CD8-positive, alpha-beta memory T cell (primary cell): ENCODE results near the gene CLIC6. TPM values are rescaled to one million over a fixed set of nuclear protein-coding genes. Genes with fewer than 3 reads are reported as not detected.

Source experiments
- CTCF ChIA-PET: fragments of 350-600 bp; sonication (Branson Sonifier 250); formaldehyde crosslinking; loops from one replicate; lab custom pipeline; 2021; ENCODE audit warnings: antibody characterized with exemption; lab: Charles Lee
- POLR2A ChIA-PET: fragments of 350-600 bp; sonication (Branson Sonifier 250); formaldehyde crosslinking; loops from one replicate; lab custom pipeline; 2021; ENCODE audit warnings: antibody characterized with exemption; lab: Charles Lee
- DNase-seq, 5 donors: peaks; one replicate each; pipeline versions ENCODE4 v3.0.0 to v3.0.0-alpha.2; 2020 to 2022; ENCODE audit warnings: mixed read lengths in 1 of 5
- H3K27ac ChIP-seq: one replicate; pipeline ENCODE4 v1.7.0; 2013; ENCODE audit warnings: low read depth, mild to moderate bottlenecking, low read length, moderate library complexity
- H3K27me3 ChIP-seq: 2 replicates; pipeline ENCODE4 v1.7.0; 2013; ENCODE audit warnings: low read length, mild to moderate bottlenecking; ENCODE audit not compliant: insufficient read depth, poor library complexity, severe bottlenecking
- H3K36me3 ChIP-seq: 2 replicates; pipeline ENCODE4 v1.7.0; 2013; ENCODE audit warnings: mild to moderate bottlenecking, low read length, moderate library complexity; ENCODE audit not compliant: insufficient read depth
- H3K4me1 ChIP-seq: 2 replicates; pipeline ENCODE4 v1.7.0; 2013; ENCODE audit warnings: mild to moderate bottlenecking, low read length, moderate library complexity; ENCODE audit not compliant: insufficient read depth
- H3K4me3 ChIP-seq: 2 replicates; pipeline ENCODE4 v1.7.0; 2013; ENCODE audit warnings: mild to moderate bottlenecking, low read length
- H3K9me3 ChIP-seq: 2 replicates; pipeline ENCODE4 v1.7.0; 2013; ENCODE audit warnings: mild to moderate bottlenecking, low read length
- H3K27ac Mint-ChIP-seq, 8 donors: one replicate each; pipeline ENCODE4 v1.8.0; 2020 to 2021; ENCODE audit warnings: mixed read lengths in 8 of 8, mild to moderate bottlenecking in 6 of 8, inconsistent platforms in 3 of 8, moderate library complexity in 3 of 8
- H3K27me3 Mint-ChIP-seq, 2 donors: one replicate each; pipeline ENCODE4 v1.8.0; 2020 to 2021; ENCODE audit warnings: mixed read lengths in 2 of 2, mild to moderate bottlenecking in 1 of 2, moderate library complexity in 1 of 2
- H3K36me3 Mint-ChIP-seq, 3 donors: one replicate each; pipeline ENCODE4 v1.8.0; 2020 to 2021; ENCODE audit warnings: mixed read lengths in 3 of 3, inconsistent platforms in 1 of 3, mild to moderate bottlenecking in 1 of 3
- H3K4me1 Mint-ChIP-seq, 3 donors: one replicate each; pipeline ENCODE4 v1.8.0; 2020 to 2021; ENCODE audit warnings: mixed read lengths in 3 of 3, inconsistent platforms in 1 of 3, mild to moderate bottlenecking in 1 of 3
- H3K4me3 Mint-ChIP-seq, 7 donors: one replicate each; pipeline ENCODE4 v1.8.0; 2020 to 2021; ENCODE audit warnings: mixed read lengths in 7 of 7, mild to moderate bottlenecking in 6 of 7, moderate library complexity in 4 of 7, inconsistent platforms in 2 of 7
- H3K9me3 Mint-ChIP-seq, 5 donors: one replicate each; pipeline ENCODE4 v1.8.0; 2020 to 2022; ENCODE audit warnings: mixed read lengths in 5 of 5, mild to moderate bottlenecking in 3 of 5, moderate library complexity in 2 of 5, inconsistent platforms in 1 of 5
- polyA plus RNA-seq: library from polyadenylated mRNA; unstranded; fragments of 300-500 nt; fragmentation: Illumina TruSeq; gene quantifications from one replicate; pipeline ENCODE4 v1.2.3, GENCODE V29; 2021
- total RNA-seq, 2 experiments: library from RNA; stranded (reverse); gene quantifications; one replicate each; pipeline ENCODE4 v1.2.3, GENCODE V29; 2021

Gene CLIC6
- total and polyA plus RNA-seq, 3 experiments from 2014 or later: 0.08 to 0.44 (median 0.37) TPM

DNA sequence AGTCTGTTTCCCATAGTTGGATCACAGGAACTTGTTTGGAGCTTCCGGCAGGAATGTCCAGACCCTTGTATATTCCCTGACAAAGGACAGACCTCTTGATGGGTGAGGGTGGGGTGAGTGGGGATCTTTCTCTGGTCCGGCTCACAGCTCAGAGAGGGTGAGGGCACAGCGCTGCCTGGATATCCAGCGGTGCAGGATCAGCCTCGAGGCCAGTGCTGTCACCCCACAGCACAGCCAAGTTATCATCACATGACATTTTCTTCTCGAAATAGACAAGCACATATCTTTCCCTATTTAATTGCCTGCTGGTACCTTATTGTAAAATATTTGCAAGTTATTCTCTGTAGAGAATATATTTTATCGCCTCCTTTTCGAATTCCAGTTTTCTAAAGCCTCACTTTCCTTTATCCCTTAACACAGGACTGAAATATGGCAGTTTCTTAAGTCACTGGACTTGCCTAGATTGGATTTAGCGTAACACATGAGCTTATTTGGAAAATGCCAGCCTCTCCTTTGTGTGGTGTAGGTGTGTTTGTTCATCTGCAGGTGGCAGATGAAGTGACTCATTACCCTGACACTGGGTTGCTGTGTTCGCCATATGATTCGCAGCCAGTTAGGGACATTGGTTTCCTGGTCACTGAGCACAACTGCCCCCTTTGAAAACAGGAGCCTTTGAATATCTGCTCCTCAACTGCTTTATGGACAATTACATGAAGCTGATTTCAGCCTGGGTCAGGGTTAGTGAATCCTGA lies 21.4 kb downstream of the CLIC6 start:
- Histone ChIP-seq H3K36me3 (no peaks in the 10 kb centered on the region), H3K4me1 (no peaks in the 10 kb centered on the region), H3K27ac (no peak overlapping the region), H3K4me3 (no peak overlapping the region), H3K27me3 (no peaks in the 10 kb centered on the region), H3K9me3 (no peaks in the 10 kb centered on the region)
- CTCF ChIA-PET: interaction anchor here (1.0 kb wide), 1 partner anchor 1150 kb away, joined by 4 read pairs; no protein-coding TSS in a partner anchor
- Mint-ChIP-seq H3K27me3 (peaks cover 10 to 45% of the 10 kb centered on the region in 2 donors), H3K27ac (peak overlapping the region in 1 of 8 donors; percentile 2), H3K4me3 (no peak overlapping the region), H3K9me3 (peaks cover 0 to 2% (median 0%) of the 10 kb centered on the region in 5 donors), H3K4me1 (peaks cover 4 to 6% (median 5%) of the 10 kb centered on the region in 3 donors), H3K36me3 (peaks cover 0 to 2% (median 1%) of the 10 kb centered on the region in 3 donors)
- POLR2A ChIA-PET: no interaction called here
- no peak for DNase-seq

DNA sequence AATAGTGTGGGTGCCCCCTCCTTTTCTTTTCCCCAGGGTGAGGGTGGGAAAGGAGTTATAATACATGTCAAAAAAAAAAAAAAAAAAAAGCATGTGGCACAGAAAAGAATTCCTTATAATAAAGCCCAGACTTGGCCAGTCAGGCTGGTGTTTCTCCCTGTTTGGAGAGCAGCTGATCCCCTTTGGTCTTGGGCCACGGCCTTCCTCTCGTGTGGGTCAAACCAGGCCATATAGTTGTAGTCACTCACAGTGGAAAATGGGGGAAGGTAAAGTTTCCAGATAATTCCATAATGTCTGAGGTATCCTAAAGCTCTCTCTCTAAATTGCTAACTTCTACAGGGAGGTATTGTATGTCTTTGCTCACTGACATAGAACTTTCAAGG lies 22.0 kb downstream of the CLIC6 start:
- H3K4me3 Mint-ChIP-seq: no peak overlapping the region
- H3K27ac Mint-ChIP-seq: no peak overlapping the region
- H3K27me3 Mint-ChIP-seq: peaks cover 10 to 45% of the 10 kb centered on the region in 2 donors
- POLR2A ChIA-PET: no interaction called here
- DNase-seq: no peak
- Histone ChIP-seq H3K36me3 (no peaks in the 10 kb centered on the region), H3K4me3 (no peak overlapping the region), H3K9me3 (no peaks in the 10 kb centered on the region), H3K4me1 (no peaks in the 10 kb centered on the region), H3K27me3 (no peaks in the 10 kb centered on the region), H3K27ac (no peak overlapping the region)
- H3K4me1 Mint-ChIP-seq: peaks cover 4 to 6% (median 5%) of the 10 kb centered on the region in 3 donors
- peaks cover 0 to 2% (median 0%) of the 10 kb centered on the region in 5 donors for H3K9me3 Mint-ChIP-seq
- CTCF ChIA-PET: no interaction called here
- H3K36me3 Mint-ChIP-seq: peaks cover 0 to 4% (median 1%) of the 10 kb centered on the region in 3 donors

DNA sequence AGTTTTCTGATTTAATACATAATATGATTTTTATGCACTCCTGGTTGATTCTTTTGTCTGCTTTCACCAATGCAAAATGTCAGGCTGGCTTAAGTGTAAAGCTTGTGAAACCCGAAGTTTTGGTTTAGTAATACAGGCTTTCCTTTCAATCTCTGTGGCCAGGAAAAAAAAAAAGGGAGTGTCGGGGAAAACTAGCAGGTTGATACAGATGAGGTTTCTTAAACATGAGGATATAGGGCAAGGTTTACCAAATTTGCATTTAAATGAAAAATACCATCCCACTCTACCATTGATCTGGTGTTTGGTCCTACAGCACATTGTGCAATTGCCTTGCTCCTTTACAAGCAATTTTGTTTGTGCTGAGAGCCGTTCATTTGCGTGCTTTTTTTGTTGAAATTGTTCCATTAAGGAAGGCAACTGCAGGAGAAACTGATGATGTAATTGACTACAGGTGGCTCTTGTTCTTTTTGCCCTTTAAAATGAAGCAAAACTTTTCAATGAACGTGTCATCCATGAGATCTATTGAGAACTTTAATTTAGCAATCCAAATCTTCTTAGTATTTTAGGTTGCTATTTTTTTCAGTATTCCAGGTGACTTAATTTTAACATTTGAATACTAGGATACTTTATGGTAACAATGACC lies 22.7 kb downstream of the CLIC6 start:
- POLR2A ChIA-PET: no interaction called here
- Mint-ChIP-seq H3K36me3 (peaks cover 0 to 4% (median 1%) of the 10 kb centered on the region in 3 donors), H3K4me3 (no peak overlapping the region), H3K27ac (no peak overlapping the region), H3K4me1 (peaks cover 4 to 6% (median 5%) of the 10 kb centered on the region in 3 donors), H3K9me3 (peaks cover 0 to 2% (median 0%) of the 10 kb centered on the region in 5 donors), H3K27me3 (peaks cover 10 to 42% of the 10 kb centered on the region in 2 donors)
- no peaks in the 10 kb centered on the region for H3K27me3 ChIP-seq
- no peak overlapping the region for H3K4me3 ChIP-seq
- no peaks in the 10 kb centered on the region for H3K4me1 ChIP-seq
- DNase-seq: no peak
- H3K9me3 ChIP-seq: no peaks in the 10 kb centered on the region
- CTCF ChIA-PET: interaction anchor here (3.8 kb wide), 1 partner anchor 1337 kb away, joined by 22 read pairs; no protein-coding TSS in a partner anchor
- H3K27ac ChIP-seq: no peak overlapping the region
- no peaks in the 10 kb centered on the region for H3K36me3 ChIP-seq

DNA sequence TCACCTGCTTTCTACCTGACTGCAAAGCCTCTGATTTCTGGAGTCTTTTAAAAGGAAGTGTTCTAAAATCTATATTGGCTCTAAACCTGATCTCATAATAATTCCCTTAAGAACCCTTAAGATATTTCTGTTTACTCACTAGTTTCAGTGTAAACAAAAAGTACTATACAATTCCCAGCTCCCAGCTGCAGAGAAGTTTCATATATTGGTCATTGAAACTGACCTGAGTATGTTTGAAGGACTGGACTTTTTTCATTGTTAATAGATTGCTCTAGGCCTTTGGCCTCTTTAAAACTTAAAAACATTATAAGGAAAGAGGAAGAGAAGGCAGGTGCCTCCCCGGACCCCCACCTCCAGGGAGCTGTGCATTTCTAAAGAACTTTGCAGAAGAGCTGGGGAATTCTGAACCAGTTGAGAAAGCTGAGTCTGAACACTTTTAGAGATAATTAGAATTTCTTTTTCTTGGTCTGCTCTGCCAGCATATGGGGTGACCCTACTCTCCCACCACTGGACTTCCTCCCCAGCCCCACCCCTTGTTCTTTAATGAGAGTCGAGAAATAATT lies 23.7 kb downstream of the CLIC6 start:
- Histone ChIP-seq H3K27me3 (no peaks in the 10 kb centered on the region), H3K36me3 (no peaks in the 10 kb centered on the region), H3K4me1 (no peaks in the 10 kb centered on the region), H3K4me3 (no peak overlapping the region), H3K27ac (no peak overlapping the region), H3K9me3 (no peaks in the 10 kb centered on the region)
- Mint-ChIP-seq H3K9me3 (peaks cover 0 to 2% (median 0%) of the 10 kb centered on the region in 5 donors), H3K27ac (no peak overlapping the region), H3K36me3 (peaks cover 0 to 4% (median 1%) of the 10 kb centered on the region in 3 donors), H3K4me3 (no peak overlapping the region), H3K27me3 (peaks cover 8 to 39% of the 10 kb centered on the region in 2 donors), H3K4me1 (peaks cover 4 to 6% (median 5%) of the 10 kb centered on the region in 3 donors)
- DNase-seq: no peak
- CTCF ChIA-PET: interaction anchor here (0.6 to 3.8 kb wide), 5 partner anchors 9 to 1336 kb away, joined by 3 to 22 read pairs (median 4); no protein-coding TSS in a partner anchor
- POLR2A ChIA-PET: interaction anchor here (0.7 kb wide), 1 partner anchor 1148 kb away, joined by 3 read pairs; no protein-coding TSS in a partner anchor

DNA sequence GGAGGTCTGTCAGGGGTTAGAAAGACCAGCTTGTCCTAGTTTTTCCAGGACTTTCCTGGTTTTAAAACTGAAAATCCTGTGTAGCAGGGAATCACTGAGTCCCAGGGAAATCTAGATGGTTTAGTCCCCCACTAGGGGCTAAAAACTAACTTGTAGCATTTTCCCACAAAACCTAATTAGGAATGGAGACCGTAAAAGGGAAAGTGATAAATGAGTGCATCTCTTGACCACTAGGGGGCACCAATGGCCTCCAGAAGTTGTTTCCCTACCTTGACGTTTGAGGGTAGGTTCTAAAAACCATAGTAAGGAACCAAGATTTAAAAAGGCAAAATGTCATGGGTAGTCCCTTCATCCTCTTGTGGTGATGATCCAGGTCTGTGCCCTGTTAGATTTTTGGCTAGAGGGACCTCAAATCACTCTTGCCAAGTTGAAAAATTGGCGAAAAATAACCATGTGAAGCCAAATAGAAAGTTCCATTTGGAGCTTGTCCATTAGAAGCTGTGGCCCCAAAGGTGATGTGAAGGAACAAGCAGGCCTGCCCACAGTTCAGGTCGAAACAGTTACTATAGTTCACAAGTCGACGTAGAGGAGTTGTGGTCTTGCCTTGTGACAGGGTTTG lies 24.5 kb downstream of the CLIC6 start:
- Mint-ChIP-seq H3K9me3 (peaks cover 0 to 2% (median 0%) of the 10 kb centered on the region in 5 donors), H3K4me1 (peaks cover 3 to 5% (median 4%) of the 10 kb centered on the region in 3 donors), H3K27ac (no peak overlapping the region), H3K4me3 (no peak overlapping the region), H3K36me3 (peaks cover 0 to 4% (median 1%) of the 10 kb centered on the region in 3 donors), H3K27me3 (peaks cover 8 to 37% of the 10 kb centered on the region in 2 donors)
- Histone ChIP-seq H3K9me3 (no peaks in the 10 kb centered on the region), H3K36me3 (no peaks in the 10 kb centered on the region), H3K27me3 (no peaks in the 10 kb centered on the region), H3K4me1 (no peaks in the 10 kb centered on the region), H3K27ac (no peak overlapping the region), H3K4me3 (no peak overlapping the region)
- ChIA-PET POLR2A (interaction anchor here (0.7 kb wide), 1 partner anchor 1147 kb away, joined by 3 read pairs; no protein-coding TSS in a partner anchor), CTCF (interaction anchor here (0.6 to 3.8 kb wide), 6 partner anchors 8 to 1335 kb away, joined by 3 to 22 read pairs (median 4); no protein-coding TSS in a partner anchor)
- peak in 4 of 5 donors; percentile 20 to 52 (median 30) for DNase-seq

DNA sequence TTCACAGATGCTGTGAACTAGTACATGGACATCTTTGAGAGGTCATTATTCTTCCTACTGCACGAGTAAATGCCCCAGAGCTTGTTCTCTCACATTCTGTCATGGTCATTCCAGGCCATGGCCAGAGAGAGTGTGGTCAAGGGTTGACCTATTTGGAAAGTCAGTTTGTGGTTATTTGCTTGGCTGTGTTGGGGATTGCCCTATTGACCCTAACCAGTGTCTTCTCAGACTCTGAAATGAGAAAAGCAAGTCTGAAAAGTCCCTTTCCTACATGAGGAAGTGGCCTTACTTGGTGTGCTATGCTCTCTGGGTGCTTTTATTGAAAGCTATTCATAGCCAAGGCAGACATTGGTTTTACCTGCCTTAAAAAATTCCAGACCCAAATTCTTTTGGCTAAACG lies 26.6 kb downstream of the CLIC6 start:
- CTCF ChIA-PET: interaction anchor here (3.8 kb wide), 1 partner anchor 1333 kb away, joined by 22 read pairs; no protein-coding TSS in a partner anchor
- no peaks in the 10 kb centered on the region for H3K4me1 ChIP-seq
- DNase-seq: no peak
- Mint-ChIP-seq H3K27me3 (peaks cover 13 to 30% of the 10 kb centered on the region in 2 donors), H3K4me3 (no peak overlapping the region), H3K4me1 (peaks cover 0 to 5% (median 4%) of the 10 kb centered on the region in 3 donors), H3K27ac (no peak overlapping the region), H3K9me3 (peaks cover 0 to 2% (median 0%) of the 10 kb centered on the region in 5 donors), H3K36me3 (peaks cover 0 to 4% (median 1%) of the 10 kb centered on the region in 3 donors)
- H3K27ac ChIP-seq: no peak overlapping the region
- H3K36me3 ChIP-seq: no peaks in the 10 kb centered on the region
- POLR2A ChIA-PET: no interaction called here
- no peaks in the 10 kb centered on the region for H3K9me3 ChIP-seq
- no peaks in the 10 kb centered on the region for H3K27me3 ChIP-seq
- no peak overlapping the region for H3K4me3 ChIP-seq

DNA sequence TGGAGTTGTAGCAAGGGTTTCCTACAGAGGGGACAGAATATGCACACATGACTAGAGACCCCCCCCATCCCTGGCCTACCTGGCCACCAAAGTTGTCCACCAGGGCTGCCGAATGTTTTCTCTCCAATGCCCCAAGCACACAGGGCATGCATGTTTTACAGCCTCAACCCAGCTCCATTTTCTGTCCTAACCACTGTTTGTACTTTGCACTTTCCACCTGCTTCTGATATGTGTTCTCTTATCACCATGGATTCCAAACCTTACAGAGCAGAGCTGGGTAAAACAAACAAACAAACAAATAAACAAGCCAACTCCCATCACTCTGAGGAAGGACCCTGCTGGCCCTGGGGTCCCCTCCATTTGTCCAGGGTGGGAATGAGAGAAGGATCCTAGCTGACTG lies 27.3 kb downstream of the CLIC6 start:
- Mint-ChIP-seq H3K27ac (no peak overlapping the region), H3K9me3 (peaks cover 0 to 2% (median 0%) of the 10 kb centered on the region in 5 donors), H3K27me3 (peaks cover 15 to 31% of the 10 kb centered on the region in 2 donors), H3K4me1 (peaks cover 0 to 5% (median 4%) of the 10 kb centered on the region in 3 donors), H3K4me3 (no peak overlapping the region), H3K36me3 (peaks cover 0 to 4% (median 1%) of the 10 kb centered on the region in 3 donors)
- CTCF ChIA-PET: no interaction called here
- Histone ChIP-seq H3K36me3 (no peaks in the 10 kb centered on the region), H3K27me3 (no peaks in the 10 kb centered on the region), H3K9me3 (no peaks in the 10 kb centered on the region), H3K4me3 (no peak overlapping the region), H3K4me1 (no peaks in the 10 kb centered on the region), H3K27ac (no peak overlapping the region)
- POLR2A ChIA-PET: no interaction called here
- DNase-seq: no peak
